ENCODE measurements around the gene PAAF1.

PAAF1 gene

GRCh38 chr11:73969991-73970800 lies 93.4 kb downstream of the PAAF1 start:
- TF ChIP-seq, protein P1, sequence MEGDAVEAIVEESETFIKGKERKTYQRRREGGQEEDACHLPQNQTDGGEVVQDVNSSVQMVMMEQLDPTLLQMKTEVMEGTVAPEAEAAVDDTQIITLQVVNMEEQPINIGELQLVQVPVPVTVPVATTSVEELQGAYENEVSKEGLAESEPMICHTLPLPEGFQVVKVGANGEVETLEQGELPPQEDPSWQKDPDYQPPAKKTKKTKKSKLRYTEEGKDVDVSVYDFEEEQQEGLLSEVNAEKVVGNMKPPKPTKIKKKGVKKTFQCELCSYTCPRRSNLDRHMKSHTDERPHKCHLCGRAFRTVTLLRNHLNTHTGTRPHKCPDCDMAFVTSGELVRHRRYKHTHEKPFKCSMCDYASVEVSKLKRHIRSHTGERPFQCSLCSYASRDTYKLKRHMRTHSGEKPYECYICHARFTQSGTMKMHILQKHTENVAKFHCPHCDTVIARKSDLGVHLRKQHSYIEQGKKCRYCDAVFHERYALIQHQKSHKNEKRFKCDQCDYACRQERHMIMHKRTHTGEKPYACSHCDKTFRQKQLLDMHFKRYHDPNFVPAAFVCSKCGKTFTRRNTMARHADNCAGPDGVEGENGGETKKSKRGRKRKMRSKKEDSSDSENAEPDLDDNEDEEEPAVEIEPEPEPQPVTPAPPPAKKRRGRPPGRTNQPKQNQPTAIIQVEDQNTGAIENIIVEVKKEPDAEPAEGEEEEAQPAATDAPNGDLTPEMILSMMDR (IDR thresholded peaks at IDR 0.05; ENCODE audit: low read depth, low read length, missing control alignments) = no peak
- no peak overlapping the region for H3K4me3 ChIP-seq (ENCODE audit: low read depth, low read length)
- no peak for DNase-seq (ENCODE audit: low read depth)

GRCh38 chr11:73971175-73971719 lies 94.4 kb downstream of the PAAF1 start:
- DNase-seq (ENCODE audit: low read depth) = no peak
- TF ChIP-seq, protein P1 (IDR thresholded peaks at IDR 0.05; ENCODE audit: low read depth, low read length, missing control alignments) = no peak
- no peak overlapping the region for H3K4me3 ChIP-seq (ENCODE audit: low read depth, low read length)

DNA sequence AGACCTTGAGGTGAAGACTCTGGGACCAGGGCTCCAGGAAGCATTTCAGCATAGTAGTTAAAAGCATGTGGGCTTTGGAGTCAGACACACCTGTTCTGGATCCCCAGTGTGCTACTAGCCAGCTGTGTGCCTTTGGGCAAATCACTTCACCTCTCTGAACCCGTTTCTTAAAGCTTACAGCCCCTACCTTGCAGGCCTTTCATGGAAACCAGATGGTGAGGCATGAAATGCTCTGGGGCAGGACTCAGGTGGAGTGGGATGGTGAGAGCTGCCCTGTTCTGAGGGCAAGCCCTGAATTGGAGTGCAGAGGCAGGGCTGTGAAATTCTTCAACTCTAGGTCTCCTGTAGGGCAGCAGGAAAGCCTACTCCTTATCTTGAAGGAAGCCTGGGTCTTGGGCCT lies 95.4 kb downstream of the PAAF1 start:
- no peak for DNase-seq (ENCODE audit: low read depth)
- H3K4me3 ChIP-seq (ENCODE audit: low read depth, low read length) = no peak overlapping the region
- TF ChIP-seq, protein P1 (IDR thresholded peaks at IDR 0.05; ENCODE audit: low read depth, low read length, missing control alignments) = no peak

GRCh38 chr11:73972620-73973449 lies 96.0 kb downstream of the PAAF1 start:
- TF ChIP-seq, protein P1 (IDR thresholded peaks at IDR 0.05; ENCODE audit: low read depth, low read length, missing control alignments) = no peak
- H3K4me3 ChIP-seq (ENCODE audit: low read depth, low read length) = no peak overlapping the region
- DNase-seq (ENCODE audit: low read depth) = no peak

- DNase-seq (ENCODE audit: low read depth) = no peak
- H3K4me3 ChIP-seq (ENCODE audit: low read depth, low read length) = no peak overlapping the region
- TF ChIP-seq, protein P1 (IDR thresholded peaks at IDR 0.05; ENCODE audit: low read depth, low read length, missing control alignments) = no peak
Observed at GRCh38 chr11:73974604-73975478, 98.0 kb downstream of the PAAF1 start.

- TF ChIP-seq, protein P1 (IDR thresholded peaks at IDR 0.05; ENCODE audit: low read depth, low read length, missing control alignments) = no peak
- H3K4me3 ChIP-seq (ENCODE audit: low read depth, low read length) = no peak overlapping the region
- no peak for DNase-seq (ENCODE audit: low read depth)
Observed at GRCh38 chr11:73975479-73975757, 98.6 kb downstream of the PAAF1 start.
